IMR-90 (cell line): ENCODE data around the gene SOSTDC1. TPM values are rescaled to one million over a fixed set of nuclear protein-coding genes. Genes with fewer than 3 reads are reported as not detected.

Source experiments
- ATAC-seq: fragments of 200-7000 bp; cut with Tn5 transposase; 2 replicates; pipeline ENCODE4 v1.9.1; 2020; ENCODE audit warnings: low read depth, mild to moderate bottlenecking, moderate library complexity
- BruUV-seq: library from RNA; stranded (reverse); fragments of 400-500 nt; replicated peaks from 2 replicates; lab custom pipeline; 2021; lab: Mats Ljungman, UMichigan
- CTCF ChIA-PET: fragments of 300-600 bp; formaldehyde crosslinking; extraction: SDS; loops from one replicate; lab custom pipeline; 2021; ENCODE audit warnings: antibody characterized with exemption; lab: Yijun Ruan, JAX
- POLR2A ChIA-PET: fragments of 300-600 bp; sonication (Branson Sonifier 250); formaldehyde crosslinking; loops from one replicate; lab custom pipeline; 2022; ENCODE audit warnings: antibody characterized with exemption; ENCODE audit not compliant: unreplicated experiment; lab: Charles Lee
- DNase-seq: peaks from one replicate; pipeline ENCODE4 v3.0.0; 2013
- H2AFZ ChIP-seq: replicated peaks from 2 replicates; pipeline ENCODE3; 2013; ENCODE audit warnings: low read length, mild to moderate bottlenecking; ENCODE audit not compliant: poor library complexity
- H2AK5ac ChIP-seq: 2 replicates; pipeline ENCODE4 v1.6.1; 2013; ENCODE audit warnings: low read depth, low read length, inconsistent platforms
- H2AK9ac ChIP-seq: replicated peaks from 2 replicates; pipeline ENCODE3; 2013; ENCODE audit warnings: mild to moderate bottlenecking, low read depth, low read length, moderate library complexity; ENCODE audit not compliant: poor library complexity
- H2BK120ac ChIP-seq: 2 replicates; pipeline ENCODE4 v1.6.1; 2013; ENCODE audit warnings: low read depth, low read length, inconsistent platforms
- H2BK15ac ChIP-seq: 3 replicates; pipeline ENCODE4 v1.6.1; 2013; ENCODE audit warnings: low read depth, low read length, inconsistent platforms
- H2BK20ac ChIP-seq: 2 replicates; pipeline ENCODE4 v1.6.1; 2013; ENCODE audit warnings: low read depth, mild to moderate bottlenecking, inconsistent platforms, low read length, moderate library complexity
- H2BK5ac ChIP-seq: 2 replicates; pipeline ENCODE4 v1.6.1; 2013; ENCODE audit warnings: mild to moderate bottlenecking, low read depth, low read length, inconsistent platforms; ENCODE audit not compliant: poor library complexity, severe bottlenecking
- H3K14ac ChIP-seq: replicated peaks from 2 replicates; pipeline ENCODE4 v1.6.1; 2013; ENCODE audit warnings: low read depth, low read length, inconsistent platforms
- H3K18ac ChIP-seq: 2 replicates; pipeline ENCODE4 v1.6.1; 2013; ENCODE audit warnings: low read depth, low read length, control low read depth
- H3K23ac ChIP-seq: 2 replicates; pipeline ENCODE4 v1.6.1; 2013; ENCODE audit warnings: low read depth, low read length, inconsistent platforms
- H3K27ac ChIP-seq: 2 replicates; pipeline ENCODE4 v1.5.1; 2013; ENCODE audit warnings: mild to moderate bottlenecking, control low read depth, low read length; ENCODE audit not compliant: insufficient read depth
- H3K27me3 ChIP-seq: 2 replicates; pipeline ENCODE4 v1.6.1; 2013; ENCODE audit warnings: low read length; ENCODE audit not compliant: control insufficient read depth, insufficient read depth
- H3K36me3 ChIP-seq: 2 replicates; pipeline ENCODE4 v1.6.1; 2013; ENCODE audit warnings: low read length, mixed read lengths; ENCODE audit not compliant: control insufficient read depth, insufficient read depth
- H3K4ac ChIP-seq: 2 replicates; pipeline ENCODE4 v1.6.1; 2013; ENCODE audit warnings: low read depth, low read length, inconsistent platforms
- H3K4me1 ChIP-seq: 2 replicates; pipeline ENCODE4 v1.6.1; 2013; ENCODE audit warnings: low read length, mixed read lengths; ENCODE audit not compliant: control insufficient read depth, insufficient read depth
- H3K4me2 ChIP-seq: 2 replicates; pipeline ENCODE4 v1.6.1; 2013; ENCODE audit warnings: low read depth, mild to moderate bottlenecking, control low read depth, low read length, moderate library complexity
- H3K4me3 ChIP-seq: 2 replicates; pipeline ENCODE4 v1.5.1; 2013; ENCODE audit warnings: low read depth, mild to moderate bottlenecking, control low read depth, low read length, moderate library complexity; ENCODE audit not compliant: insufficient read depth
- H3K56ac ChIP-seq: 2 replicates; pipeline ENCODE4 v1.6.1; 2013; ENCODE audit warnings: low read length, inconsistent platforms; ENCODE audit not compliant: insufficient read depth; ENCODE audit errors: extremely low read depth
- H3K79me1 ChIP-seq, 2 experiments: 2 replicates each; pipeline ENCODE4 v1.6.1; 2013; ENCODE audit warnings: low read length in 2 of 2, inconsistent platforms in 1 of 2, low read depth in 1 of 2
- H3K9ac ChIP-seq: 2 replicates; pipeline ENCODE4 v1.6.1; 2013; ENCODE audit warnings: low read depth, low read length, control low read depth
- H3K9me1 ChIP-seq: 2 replicates; pipeline ENCODE4 v1.6.1; 2013; ENCODE audit warnings: low read length, inconsistent platforms; ENCODE audit not compliant: insufficient read depth
- H3K9me3 ChIP-seq: 2 replicates; pipeline ENCODE4 v1.6.1; 2013; ENCODE audit warnings: low read length; ENCODE audit not compliant: control insufficient read depth, insufficient read depth
- H4K20me1 ChIP-seq: 2 replicates; pipeline ENCODE4 v1.6.1; 2013; ENCODE audit warnings: low read length, inconsistent platforms; ENCODE audit not compliant: insufficient read depth
- H4K5ac ChIP-seq: 2 replicates; pipeline ENCODE4 v1.6.1; 2013; ENCODE audit warnings: mild to moderate bottlenecking, low read depth, low read length, control low read depth
- H4K8ac ChIP-seq, 2 experiments: 2 replicates each; pipeline ENCODE4 v1.6.1; 2013; ENCODE audit warnings: low read depth in 2 of 2, low read length in 2 of 2, control low read depth in 1 of 2, inconsistent platforms in 1 of 2
- H4K91ac ChIP-seq: 2 replicates; pipeline ENCODE4 v1.6.1; 2013; ENCODE audit warnings: low read depth, low read length, inconsistent platforms; ENCODE audit not compliant: insufficient read depth
- BHLHE40 ChIP-seq: fragments of 150-350 bp; IDR thresholded peaks from 2 replicates; pipeline ENCODE4 v1.6.1; 2016; ENCODE audit warnings: mild to moderate bottlenecking, low read depth, low read length
- CEBPB ChIP-seq: IDR thresholded peaks from 2 replicates; pipeline ENCODE4 v1.6.1; 2012; ENCODE audit warnings: low read depth, low read length, improper control_type of control experiment
- CHD1 ChIP-seq: IDR thresholded peaks from 2 replicates; pipeline ENCODE4 v1.6.1; 2012; ENCODE audit warnings: low read depth, low read length, improper control_type of control experiment
- FOS ChIP-seq: fragments of 150-350 bp; IDR thresholded peaks from 2 replicates; pipeline ENCODE4 v1.6.1; 2016; ENCODE audit warnings: low read depth, low read length
- MAFK ChIP-seq: IDR thresholded peaks from 2 replicates; pipeline ENCODE4 v1.6.1; 2012; ENCODE audit warnings: low read depth, low read length, improper control_type of control experiment
- MAZ ChIP-seq: IDR thresholded peaks from 2 replicates; pipeline ENCODE4 v1.6.1; 2012; ENCODE audit warnings: low read depth, mild to moderate bottlenecking, low read length, improper control_type of control experiment, moderate library complexity, borderline replicate concordance
- MXI1 ChIP-seq: IDR thresholded peaks from 2 replicates; pipeline ENCODE4 v1.6.1; 2012; ENCODE audit warnings: low read depth, mild to moderate bottlenecking, low read length, moderate library complexity, borderline replicate concordance
- NFE2L2 ChIP-seq: fragments of 150-350 bp; IDR thresholded peaks from 2 replicates; pipeline ENCODE4 v1.6.1; 2016; ENCODE audit warnings: low read depth, mild to moderate bottlenecking, low read length
- POLR2A ChIP-seq: IDR thresholded peaks from 2 replicates; pipeline ENCODE4 v1.6.1; 2012; ENCODE audit warnings: mild to moderate bottlenecking, low read depth, low read length
- RAD21 ChIP-seq: IDR thresholded peaks from 2 replicates; pipeline ENCODE4 v1.6.1; 2012; ENCODE audit warnings: low read length, improper control_type of control experiment
- RCOR1 ChIP-seq: IDR thresholded peaks from 2 replicates; pipeline ENCODE4 v1.6.1; 2012; ENCODE audit warnings: mild to moderate bottlenecking, low read length, improper control_type of control experiment; ENCODE audit not compliant: insufficient replicate concordance
- RFX5 ChIP-seq: IDR thresholded peaks from 2 replicates; pipeline ENCODE4 v1.8.0; 2012; ENCODE audit warnings: low read depth, mild to moderate bottlenecking, low read length, moderate library complexity
- SMC3 ChIP-seq: fragments of 150-350 bp; IDR thresholded peaks from 2 replicates; pipeline ENCODE4 v1.6.1; 2016; ENCODE audit warnings: low read depth, mild to moderate bottlenecking, antibody characterized with exemption, low read length, moderate library complexity
- WGBS, 2 experiments: methylation state at CpG; one replicate each; pipeline versions ENCODE4 v1.1.5 to v1.1.7; 2013; ENCODE audit warnings: missing lambda C conversion rate in 2 of 2; ENCODE audit not compliant: insufficient read length in 1 of 2; ENCODE audit errors: extremely low coverage in 2 of 2; 5-methylcytosine and 5-hydroxymethylcytosine counted together
- dilution Hi-C: fragments of 300-500 bp; cut with HindIII; formaldehyde crosslinking; loops from one replicate; pipeline ENCODE4 v1.14.3; 2018; ENCODE audit warnings: low sequenced_read_pairs; ENCODE audit not compliant: unreplicated experiment
- in situ Hi-C: fragments of 300-500 bp; cut with MboI; formaldehyde crosslinking; loops from 3 replicates; pipeline ENCODE4 v1.14.3; 2019; ENCODE audit warnings: low sequenced_read_pairs, inconsistent platforms, mixed read lengths
- intact Hi-C: fragments of 100-400 bp; cut with micrococcal nuclease; formaldehyde crosslinking; loops from 2 replicates; pipeline ENCODE4 v1.10.0; 2022
- polyA plus RNA-seq, 3 experiments: library from polyadenylated mRNA; depleted of rRNA; stranded (reverse); fragments of >200 nt; gene quantifications; 2 replicates each; pipeline ENCODE4 v1.2.3, GENCODE V29; 2012; ENCODE audit warnings: low replicate concordance in 1 of 3
- total RNA-seq: library from RNA; depleted of rRNA; stranded (reverse); fragments of >200 nt; gene quantifications from 2 replicates; pipeline ENCODE4 v1.2.3, GENCODE V29; 2012
- TF ChIP-seq, protein P1 (sequence below): conservative IDR thresholded peaks from 2 replicates; pipeline ENCODE4 v1.5.1; 2012; ENCODE audit warnings: mild to moderate bottlenecking, low read depth, low read length, improper control_type of control experiment
- TF ChIP-seq, protein P2 (sequence below): fragments of 150-350 bp; IDR thresholded peaks from 2 replicates; pipeline ENCODE4 v1.6.1; 2017; ENCODE audit warnings: mild to moderate bottlenecking, antibody characterized with exemption, low read length, low read depth
- TF ChIP-seq, protein P3 (sequence below): fragments of 150-350 bp; IDR thresholded peaks from 2 replicates; pipeline ENCODE4 v1.6.1; 2016; ENCODE audit warnings: low read depth, mild to moderate bottlenecking, low read length, moderate library complexity, borderline replicate concordance

SOSTDC1 gene
- total and polyA plus RNA-seq, 2 of the 4 experiments (the other 2 are of a cell fraction) = 0.07 TPM; not detected in 1

DNA sequence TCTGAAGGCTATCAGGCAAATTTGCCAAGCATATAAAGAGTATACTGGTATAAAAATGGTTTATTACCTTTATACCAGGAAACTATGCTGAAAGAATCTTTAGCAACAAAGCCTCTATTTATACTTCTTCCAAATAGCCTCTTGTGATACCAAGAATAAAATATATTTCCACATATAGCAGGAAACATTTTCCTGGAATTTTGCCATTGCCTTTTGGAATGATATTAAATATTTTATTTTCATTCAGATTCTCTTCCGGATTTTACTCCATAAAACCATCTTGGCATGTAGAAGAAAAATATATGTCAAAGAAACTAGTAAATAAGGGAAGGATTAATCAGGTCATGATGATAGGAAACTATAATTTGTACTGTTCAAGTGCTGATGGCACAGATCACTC lies 17.7 kb downstream of the SOSTDC1 start:
- Histone ChIP-seq H2BK120ac (no peak overlapping the region), H3K9me1 (peaks cover 3% of the 10 kb centered on the region), H4K91ac (no peak overlapping the region), H3K56ac (no peak overlapping the region), H2BK5ac (no peak overlapping the region), H2AFZ (no peak overlapping the region), H3K23ac (no peak overlapping the region), H3K27me3 (no peaks in the 10 kb centered on the region), H4K20me1 (no peaks in the 10 kb centered on the region), H3K79me1 (no peaks in the 10 kb centered on the region), H3K27ac (no peak overlapping the region), H3K14ac (no peak overlapping the region), H2BK15ac (no peak overlapping the region), H2AK5ac (no peak overlapping the region), H3K4me1 (peaks cover 3% of the 10 kb centered on the region; the same call in 1 of the 2 replicates), H2BK20ac (no peak overlapping the region), H3K36me3 (no peaks in the 10 kb centered on the region), H3K18ac (no peak overlapping the region), H3K9ac (no peak overlapping the region), H2AK9ac (no peak overlapping the region), H3K4me2 (no peak overlapping the region), H3K4ac (no peak overlapping the region), H4K5ac (no peak overlapping the region), H3K9me3 (no peaks in the 10 kb centered on the region), H3K4me3 (no peak overlapping the region), H4K8ac (no peak overlapping the region)
- ChIA-PET POLR2A (no interaction called here), CTCF (no interaction called here)
- no TSS peak for BruUV-seq
- DNase-seq (no peak), ATAC-seq (no peak)
- in situ Hi-C loops (no loop called here), intact Hi-C loops (no loop called here), dilution Hi-C loops (no loop called here)
- WGBS, 2 experiments = no CpG with 5 or more reads among the region's 1 CpG
- no peak for TF ChIP-seq MAFK
- TF ChIP-seq BHLHE40 = no peak
- TF ChIP-seq POLR2A = no peak
- TF ChIP-seq RAD21 = no peak
- TF ChIP-seq CEBPB = no peak
- no peak for TF ChIP-seq RFX5
- TF ChIP-seq NFE2L2 = no peak
- no peak for TF ChIP-seq MAZ
- TF ChIP-seq MXI1 = no peak
- TF ChIP-seq CHD1 = no peak
- TF ChIP-seq RCOR1 = no peak
- TF ChIP-seq, protein P1, sequence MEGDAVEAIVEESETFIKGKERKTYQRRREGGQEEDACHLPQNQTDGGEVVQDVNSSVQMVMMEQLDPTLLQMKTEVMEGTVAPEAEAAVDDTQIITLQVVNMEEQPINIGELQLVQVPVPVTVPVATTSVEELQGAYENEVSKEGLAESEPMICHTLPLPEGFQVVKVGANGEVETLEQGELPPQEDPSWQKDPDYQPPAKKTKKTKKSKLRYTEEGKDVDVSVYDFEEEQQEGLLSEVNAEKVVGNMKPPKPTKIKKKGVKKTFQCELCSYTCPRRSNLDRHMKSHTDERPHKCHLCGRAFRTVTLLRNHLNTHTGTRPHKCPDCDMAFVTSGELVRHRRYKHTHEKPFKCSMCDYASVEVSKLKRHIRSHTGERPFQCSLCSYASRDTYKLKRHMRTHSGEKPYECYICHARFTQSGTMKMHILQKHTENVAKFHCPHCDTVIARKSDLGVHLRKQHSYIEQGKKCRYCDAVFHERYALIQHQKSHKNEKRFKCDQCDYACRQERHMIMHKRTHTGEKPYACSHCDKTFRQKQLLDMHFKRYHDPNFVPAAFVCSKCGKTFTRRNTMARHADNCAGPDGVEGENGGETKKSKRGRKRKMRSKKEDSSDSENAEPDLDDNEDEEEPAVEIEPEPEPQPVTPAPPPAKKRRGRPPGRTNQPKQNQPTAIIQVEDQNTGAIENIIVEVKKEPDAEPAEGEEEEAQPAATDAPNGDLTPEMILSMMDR = no peak
- no peak for TF ChIP-seq FOS
- no peak for TF ChIP-seq SMC3
- TF ChIP-seq, protein P2, sequence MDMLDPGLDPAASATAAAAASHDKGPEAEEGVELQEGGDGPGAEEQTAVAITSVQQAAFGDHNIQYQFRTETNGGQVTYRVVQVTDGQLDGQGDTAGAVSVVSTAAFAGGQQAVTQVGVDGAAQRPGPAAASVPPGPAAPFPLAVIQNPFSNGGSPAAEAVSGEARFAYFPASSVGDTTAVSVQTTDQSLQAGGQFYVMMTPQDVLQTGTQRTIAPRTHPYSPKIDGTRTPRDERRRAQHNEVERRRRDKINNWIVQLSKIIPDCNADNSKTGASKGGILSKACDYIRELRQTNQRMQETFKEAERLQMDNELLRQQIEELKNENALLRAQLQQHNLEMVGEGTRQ = no peak
- TF ChIP-seq, protein P3, sequence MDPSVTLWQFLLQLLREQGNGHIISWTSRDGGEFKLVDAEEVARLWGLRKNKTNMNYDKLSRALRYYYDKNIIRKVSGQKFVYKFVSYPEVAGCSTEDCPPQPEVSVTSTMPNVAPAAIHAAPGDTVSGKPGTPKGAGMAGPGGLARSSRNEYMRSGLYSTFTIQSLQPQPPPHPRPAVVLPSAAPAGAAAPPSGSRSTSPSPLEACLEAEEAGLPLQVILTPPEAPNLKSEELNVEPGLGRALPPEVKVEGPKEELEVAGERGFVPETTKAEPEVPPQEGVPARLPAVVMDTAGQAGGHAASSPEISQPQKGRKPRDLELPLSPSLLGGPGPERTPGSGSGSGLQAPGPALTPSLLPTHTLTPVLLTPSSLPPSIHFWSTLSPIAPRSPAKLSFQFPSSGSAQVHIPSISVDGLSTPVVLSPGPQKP = no peak
